ENCODE measurements around the gene KNDC1. TPM values are rescaled to one million over a fixed set of nuclear protein-coding genes. Genes with fewer than 3 reads are reported as not detected.

The KNDC1 gene
- total RNA-seq, 1 experiment from 2014 or later = 15.7 TPM

DNA sequence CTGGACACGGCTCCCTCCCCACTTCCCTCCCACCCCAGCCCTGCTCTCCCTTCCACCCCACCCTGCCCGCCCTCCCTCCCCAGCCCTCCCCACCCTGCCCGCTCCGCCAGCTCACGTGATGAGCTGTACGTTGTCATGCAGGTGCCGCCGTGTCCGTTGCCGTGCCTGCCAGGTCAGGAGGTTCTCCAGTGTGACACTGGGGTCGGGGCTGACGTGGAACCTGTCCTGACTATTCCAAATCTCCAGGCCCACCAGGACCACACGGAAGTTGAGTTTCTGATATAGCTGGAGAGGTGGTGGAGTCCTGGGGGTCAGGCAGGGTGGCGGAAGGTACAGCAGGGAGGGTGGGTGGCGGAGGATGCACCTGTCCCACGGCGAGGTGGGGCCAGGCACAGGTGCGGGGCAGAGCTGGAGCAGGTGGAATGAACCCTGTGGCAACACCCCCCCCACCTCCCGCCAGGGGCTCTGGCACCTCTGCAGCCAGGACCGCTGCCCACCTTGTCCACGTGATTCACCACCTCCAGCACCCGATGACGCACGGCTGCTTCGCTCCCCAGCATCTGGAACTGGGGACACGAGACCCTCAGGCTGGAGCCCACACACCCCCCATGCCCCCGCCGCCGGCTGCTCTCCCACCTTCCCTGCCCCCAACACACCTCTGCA is 112.4 kb downstream of the KNDC1 start:
- Histone ChIP-seq H3K27me3 (ENCODE audit: insufficient read depth, low read length) (no peaks in the 10 kb centered on the region; the same call in 1 of the 2 replicates), H3K4me1 (ENCODE audit: insufficient read depth, low read length) (no peaks in the 10 kb centered on the region), H2AFZ (ENCODE audit: low read length) (no peak overlapping the region), H4K8ac (replicated peaks; ENCODE audit: insufficient read length, low read depth, low read length) (no peak overlapping the region), H4K91ac (ENCODE audit: insufficient read length, low read depth, low read length) (no peak overlapping the region), H3K4me2 (ENCODE audit: insufficient read depth, insufficient read length, low read length) (no peak overlapping the region), H3K79me1 (ENCODE audit: insufficient read depth, low read depth, low read length, poor library complexity, severe bottlenecking) (no peaks in the 10 kb centered on the region), H3K14ac (ENCODE audit: insufficient read depth, low read length) (no peak overlapping the region), H2BK12ac (ENCODE audit: insufficient read length, low read depth, low read length) (no peak overlapping the region), H3K9ac (ENCODE audit: extremely low read depth, insufficient read length, low read length) (no peak overlapping the region), H3K79me2 (ENCODE audit: insufficient read depth, low read length) (no peaks in the 10 kb centered on the region), H4K5ac (ENCODE audit: insufficient read length, low read depth, low read length) (no peak overlapping the region), H2BK5ac (ENCODE audit: insufficient read length, low read length) (no peak overlapping the region), H4K20me1 (ENCODE audit: control insufficient read depth, insufficient read depth, insufficient read length) (no peaks in the 10 kb centered on the region), H3T11ph (ENCODE audit: low read length) (no peak overlapping the region), H2BK20ac (ENCODE audit: low read depth, low read length, poor library complexity, severe bottlenecking) (no peak overlapping the region), H3K27ac (ENCODE audit: insufficient read length, low read depth, low read length) (no peak overlapping the region), H2BK15ac (ENCODE audit: low read depth, low read length) (no peak overlapping the region), H2BK120ac (ENCODE audit: low read depth, low read length, poor library complexity, severe bottlenecking) (no peak overlapping the region), H3K18ac (ENCODE audit: insufficient read length, low read depth, low read length) (no peak overlapping the region), H3K56ac (ENCODE audit: insufficient read length, low read depth, low read length) (no peak overlapping the region), H3K4ac (ENCODE audit: low read depth, low read length) (no peak overlapping the region), H3K23me2 (ENCODE audit: insufficient read length, low read depth, low read length, poor library complexity, severe bottlenecking) (peaks cover 7% of the 10 kb centered on the region), H3K9me3 (ENCODE audit: control insufficient read depth, low read depth, low read length) (no peaks in the 10 kb centered on the region), H3K23ac (ENCODE audit: insufficient read length, low read depth, low read length) (no peak overlapping the region), H2AK5ac (ENCODE audit: insufficient read length, low read length) (no peak overlapping the region)
- no CpG with 5 or more reads among the region's 29 CpGs for WGBS (ENCODE audit: extremely low coverage, insufficient read length, low lambda C conversion rate)
- Mint-ChIP-seq H3K9me3 (no peaks in the 10 kb centered on the region), H3K4me3 (no peak overlapping the region), H3K36me3 (ENCODE audit: insufficient read depth in 1 of 3, low read depth in 3 of 3) (no peaks in the 10 kb centered on the region), H3K27me3 (ENCODE audit: low read depth) (peaks cover 11% of the 10 kb centered on the region), H3K4me1 (peaks cover 0 to 7% of the 10 kb centered on the region in 2 experiments; a peak in 3 of 4 replicates), H3K27ac (no peak overlapping the region)
- TF ChIP-seq, protein P1, sequence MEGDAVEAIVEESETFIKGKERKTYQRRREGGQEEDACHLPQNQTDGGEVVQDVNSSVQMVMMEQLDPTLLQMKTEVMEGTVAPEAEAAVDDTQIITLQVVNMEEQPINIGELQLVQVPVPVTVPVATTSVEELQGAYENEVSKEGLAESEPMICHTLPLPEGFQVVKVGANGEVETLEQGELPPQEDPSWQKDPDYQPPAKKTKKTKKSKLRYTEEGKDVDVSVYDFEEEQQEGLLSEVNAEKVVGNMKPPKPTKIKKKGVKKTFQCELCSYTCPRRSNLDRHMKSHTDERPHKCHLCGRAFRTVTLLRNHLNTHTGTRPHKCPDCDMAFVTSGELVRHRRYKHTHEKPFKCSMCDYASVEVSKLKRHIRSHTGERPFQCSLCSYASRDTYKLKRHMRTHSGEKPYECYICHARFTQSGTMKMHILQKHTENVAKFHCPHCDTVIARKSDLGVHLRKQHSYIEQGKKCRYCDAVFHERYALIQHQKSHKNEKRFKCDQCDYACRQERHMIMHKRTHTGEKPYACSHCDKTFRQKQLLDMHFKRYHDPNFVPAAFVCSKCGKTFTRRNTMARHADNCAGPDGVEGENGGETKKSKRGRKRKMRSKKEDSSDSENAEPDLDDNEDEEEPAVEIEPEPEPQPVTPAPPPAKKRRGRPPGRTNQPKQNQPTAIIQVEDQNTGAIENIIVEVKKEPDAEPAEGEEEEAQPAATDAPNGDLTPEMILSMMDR (conservative IDR thresholded peaks at IDR 0.05) = no peak
- DNase-seq = no peak

All from H9 (cell line).